ENCODE results near the gene EEFSEC. TPM values are rescaled to one million over a fixed set of nuclear protein-coding genes. Genes with fewer than 3 reads are reported as not detected.

EEFSEC gene
- total and polyA plus RNA-seq, 10 donors = 8.5 to 19.2 (median 14.2) TPM

GRCh38 chr3:128168836-128169235, 15.6 kb downstream of the EEFSEC start:
- no peak for DNase-seq
- Histone ChIP-seq H3K4me3 (no peak overlapping the region), H3K27ac (no peak overlapping the region), H3K36me3 (peaks cover 0 to 15% (median 0%) of the 10 kb centered on the region in 6 donors), H3K27me3 (replicated peaks in 1 of 7) (no peaks in the 10 kb centered on the region), H3K4me1 (peaks cover 0 to 53% (median 13%) of the 10 kb centered on the region in 6 donors), H3K9me3 (no peaks in the 10 kb centered on the region)
- WGBS, 5 donors = 70 to 90% (median 78%) methylated on average over 4 of the region's 4 CpGs
- intact Hi-C loops (cut with DNase I; ENCODE audit: low total_unique reads) = no loop called here
- TF ChIP-seq POLR2A (IDR thresholded peaks at IDR 0.05) = no peak
- no peak for TF ChIP-seq CTCF (IDR thresholded peaks at IDR 0.05 in 8 of 11, conservative IDR thresholded peaks at IDR 0.05 in 3 of 11)
- TF ChIP-seq POLR2AphosphoS5 (IDR thresholded peaks at IDR 0.05) = no peak

- no peaks in the 10 kb centered on the region for H3K27me3 ChIP-seq (replicated peaks in 1 of 7)
- no peak overlapping the region for H3K4me3 ChIP-seq
- TF ChIP-seq POLR2A (IDR thresholded peaks at IDR 0.05) (no peak), CTCF (IDR thresholded peaks at IDR 0.05 in 8 of 11, conservative IDR thresholded peaks at IDR 0.05 in 3 of 11) (peak in 9 of 11 experiments; percentile 31 to 80 (median 60)), POLR2AphosphoS5 (IDR thresholded peaks at IDR 0.05) (peak in 1 of 3 donors; percentile 33)
Measured at GRCh38 chr3:128170866-128171516, 17.7 kb downstream of the EEFSEC start.

GRCh38 chr3:128173200-128173599, 19.9 kb downstream of the EEFSEC start:
- TF ChIP-seq CTCF (IDR thresholded peaks at IDR 0.05 in 8 of 11, conservative IDR thresholded peaks at IDR 0.05 in 3 of 11) (no peak), POLR2A (IDR thresholded peaks at IDR 0.05) (no peak), POLR2AphosphoS5 (IDR thresholded peaks at IDR 0.05) (no peak)
- 89 to 97% (median 91%) methylated on average over 8 of the region's 8 CpGs for WGBS, 5 donors

More at GRCh38 chr3:128170866-128171516, 17.7 kb downstream of the EEFSEC start:
- H3K36me3 ChIP-seq = peaks cover 0 to 13% (median 0%) of the 10 kb centered on the region in 6 donors
- 33 to 50% (median 44%) methylated on average over 5 of the region's 5 CpGs for WGBS, 5 donors
- intact Hi-C loops (cut with DNase I; ENCODE audit: low total_unique reads) = no loop called here
- peaks cover 10 to 74% (median 31%) of the 10 kb centered on the region in 6 donors for H3K4me1 ChIP-seq
- H3K27ac ChIP-seq = no peak overlapping the region
- DNase-seq = no peak
- H3K9me3 ChIP-seq = no peaks in the 10 kb centered on the region

GRCh38 chr3:128173849-128174248, 20.6 kb downstream of the EEFSEC start:
- Histone ChIP-seq H3K4me1 (peaks cover 11 to 87% (median 37%) of the 10 kb centered on the region in 6 donors), H3K4me3 (no peak overlapping the region), H3K27ac (no peak overlapping the region), H3K36me3 (no peaks in the 10 kb centered on the region), H3K27me3 (replicated peaks in 1 of 7) (no peaks in the 10 kb centered on the region), H3K9me3 (no peaks in the 10 kb centered on the region)
- TF ChIP-seq CTCF (IDR thresholded peaks at IDR 0.05 in 8 of 11, conservative IDR thresholded peaks at IDR 0.05 in 3 of 11) = no peak
- no peak for TF ChIP-seq POLR2AphosphoS5 (IDR thresholded peaks at IDR 0.05)
- TF ChIP-seq POLR2A (IDR thresholded peaks at IDR 0.05) = no peak
- no peak for DNase-seq
- intact Hi-C loops (cut with DNase I; ENCODE audit: low total_unique reads) = no loop called here
- WGBS, 5 donors = 75 to 89% (median 81%) methylated on average over 6 to 7 of the region's 7 CpGs

More at GRCh38 chr3:128173200-128173599, 19.9 kb downstream of the EEFSEC start:
- intact Hi-C loops (cut with DNase I; ENCODE audit: low total_unique reads) = no loop called here
- Histone ChIP-seq H3K27me3 (replicated peaks in 1 of 7) (no peaks in the 10 kb centered on the region), H3K27ac (peak overlapping the region in 1 of 8 donors; percentile 0), H3K4me3 (no peak overlapping the region), H3K9me3 (no peaks in the 10 kb centered on the region), H3K36me3 (no peaks in the 10 kb centered on the region), H3K4me1 (peaks cover 11 to 87% (median 37%) of the 10 kb centered on the region in 6 donors)
- DNase-seq = no peak
